Right cardiac atrium (tissue), 5 donors: ENCODE results near the gene SRGAP1. TPM values are rescaled to one million over a fixed set of nuclear protein-coding genes. Genes with fewer than 3 reads are reported as not detected.
A peak's percentile ranks its signal among the peaks of the same experiment; 100 is the strongest.

ENCODE experiments used
- ATAC-seq, 2 donors: fragments of 200-7000 bp; cut with Tn5 transposase; one replicate each; pipeline versions ENCODE4 v1.8.0 to v1.9.1; 2020; ENCODE audit warnings: moderate library complexity in 2 of 2, mild to moderate bottlenecking in 1 of 2
- DNase-seq, 3 donors: peaks; one replicate each; pipeline ENCODE4 v3.0.0-alpha.2; 2020
- H3K27ac ChIP-seq: one replicate; pipeline ENCODE4 v1.5.1; 2013; ENCODE audit warnings: mild to moderate bottlenecking, low read length, control low read depth, moderate library complexity
- H3K27me3 ChIP-seq: one replicate; pipeline ENCODE4 v1.6.1; 2013; ENCODE audit not compliant: control insufficient read depth, insufficient read depth
- H3K4me1 ChIP-seq: one replicate; pipeline ENCODE4 v1.6.1; 2013; ENCODE audit warnings: low read length; ENCODE audit not compliant: control insufficient read depth, insufficient read depth
- H3K4me3 ChIP-seq: one replicate; pipeline ENCODE4 v1.5.1; 2013; ENCODE audit warnings: low read length, control low read depth
- H3K9me3 ChIP-seq: one replicate; pipeline ENCODE4 v1.6.1; 2013; ENCODE audit warnings: low read length; ENCODE audit not compliant: control insufficient read depth
- WGBS: extraction: QIAGEN DNeasy Blood & Tissue Kit; methylation state at CpG from one replicate; pipeline ENCODE4 v1.1.7; 2013; 5-methylcytosine and 5-hydroxymethylcytosine counted together
- intact Hi-C, 4 donors: fragments of 100-400 bp; cut with DNase I; formaldehyde crosslinking; loops; one replicate each; pipeline versions ENCODE4 v1.11.0 to v1.14.0; 2022 to 2023
- polyA plus RNA-seq: library from polyadenylated mRNA; stranded (reverse); fragments of 200-250 nt; gene quantifications from one replicate; pipeline ENCODE4 v1.2.3, GENCODE V29; 2013
- total RNA-seq, 4 donors: library from RNA; stranded (reverse); fragmentation: NEBNext Ultra II Directional; extraction: Animal tissue kit (Norgen Biotek cat#: 25700); gene quantifications; one replicate each; pipeline ENCODE4 v1.2.1, GENCODE V29; 2021
- donor health status: healthy with polysubstance abuse.
- donor health status: DM: no; HTN: yes; CAD: no.
- donor health status: DM: no; HTN: no; CAD: no.
- donor health status: DM: no; HTN: yes; CAD: no; lungs with severe emphysema.
- donor health status: DM: yes; HTN: yes; CAD: no.

SRGAP1 gene
- total and polyA plus RNA-seq, 5 donors: 1.7 to 5.5 (median 5.1) TPM

DNA sequence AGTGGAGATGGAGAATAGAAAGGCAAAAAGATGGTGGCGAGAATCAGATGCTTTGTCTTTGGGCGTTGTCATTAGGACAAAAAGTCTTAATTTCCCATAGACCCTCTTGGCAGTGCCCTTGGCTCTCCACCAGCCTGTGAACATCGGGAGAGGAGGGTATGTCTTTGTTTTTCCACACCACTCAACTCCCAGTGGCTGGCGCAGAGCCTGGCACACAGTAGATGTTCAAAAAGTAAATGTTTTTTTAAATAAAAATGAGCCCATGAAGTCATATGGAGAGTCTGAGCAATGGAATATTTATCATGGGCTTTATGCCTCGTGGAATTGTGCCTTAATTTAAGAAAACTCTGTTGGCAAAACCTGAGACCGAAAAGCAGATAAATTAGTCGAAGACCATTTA, 90.4 kb downstream of the SRGAP1 start:
- Histone ChIP-seq H3K4me3 (no peak overlapping the region), H3K4me1 (no peaks in the 10 kb centered on the region), H3K27me3 (no peaks in the 10 kb centered on the region), H3K27ac (no peak overlapping the region), H3K9me3 (no peaks in the 10 kb centered on the region)
- ATAC-seq (no peak), DNase-seq (no peak)
- WGBS: 72% methylated on average over 7 of the region's 7 CpGs
- intact Hi-C loops: no loop called here

DNA sequence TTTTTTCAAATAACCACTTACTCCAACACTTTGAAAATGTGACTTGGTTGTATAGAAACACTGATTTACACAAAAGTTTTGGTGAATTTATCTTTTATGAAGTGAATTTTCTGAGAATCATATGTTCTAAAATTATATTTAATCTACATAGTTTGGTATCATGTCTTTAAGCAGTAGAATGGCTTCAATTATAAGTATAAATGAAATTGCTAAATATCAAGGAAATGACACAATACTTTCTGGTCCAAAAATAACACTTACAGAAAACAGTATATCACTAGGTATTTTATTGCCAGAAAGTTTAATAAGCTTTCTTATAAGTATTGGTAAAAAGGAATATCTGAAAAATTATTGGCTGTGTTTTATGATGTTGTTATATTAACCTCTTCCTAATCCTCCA, 90.9 kb downstream of the SRGAP1 start:
- Histone ChIP-seq H3K4me1 (no peaks in the 10 kb centered on the region), H3K4me3 (no peak overlapping the region), H3K27ac (no peak overlapping the region), H3K9me3 (no peaks in the 10 kb centered on the region), H3K27me3 (no peaks in the 10 kb centered on the region)
- intact Hi-C loops: no loop called here
- ATAC-seq: no peak
- no peak for DNase-seq

DNA sequence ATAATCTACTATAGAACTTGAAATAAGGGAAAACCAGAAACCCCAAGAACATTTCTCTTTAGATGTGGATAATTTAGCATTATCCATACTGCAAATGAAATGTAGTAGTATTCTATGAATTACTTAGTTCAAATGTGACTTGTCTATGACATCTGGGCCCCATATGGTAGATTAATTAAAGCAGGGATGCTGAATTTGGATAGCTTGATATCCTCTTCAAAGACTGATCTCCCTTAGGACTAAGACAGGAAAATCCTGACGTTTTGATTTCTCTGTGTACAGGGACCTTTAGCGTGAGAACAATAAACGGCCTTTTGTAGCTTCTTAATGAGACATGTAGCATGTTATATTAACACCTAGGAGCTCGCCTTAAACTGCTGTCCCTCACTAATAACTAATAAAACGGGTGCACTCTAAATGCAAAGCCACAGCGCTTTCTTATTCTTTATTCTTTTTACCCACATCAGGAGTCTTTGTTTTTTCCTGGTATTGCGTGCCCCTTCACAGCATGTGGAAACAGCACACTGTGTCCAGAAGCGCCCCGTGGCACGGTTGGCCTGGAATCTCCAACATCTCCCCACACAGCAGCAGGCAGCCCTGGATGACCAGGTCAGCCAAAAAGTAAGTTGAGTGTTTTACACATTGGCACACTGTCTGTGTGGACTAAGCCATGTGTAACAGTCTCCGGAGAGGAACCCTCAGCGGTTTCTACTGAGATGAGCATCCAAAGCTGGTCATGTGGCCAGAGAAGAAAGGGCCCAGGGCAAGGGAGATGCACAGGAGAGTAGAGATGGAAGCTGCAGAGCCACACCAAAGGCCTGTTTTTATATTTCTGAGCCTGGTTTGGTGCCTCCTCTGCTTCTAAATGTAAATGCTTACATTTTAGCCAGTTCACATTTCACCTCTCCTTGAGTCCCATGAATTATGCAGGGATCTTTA, 93.1 kb downstream of the SRGAP1 start:
- intact Hi-C loops: no loop called here
- ATAC-seq: peak in 1 of 2 donors; percentile 14
- Histone ChIP-seq H3K27ac (no peak overlapping the region), H3K4me1 (peaks cover 3% of the 10 kb centered on the region), H3K27me3 (no peaks in the 10 kb centered on the region), H3K4me3 (no peak overlapping the region), H3K9me3 (no peaks in the 10 kb centered on the region)
- 68% methylated on average over 12 of the region's 12 CpGs for WGBS
- DNase-seq: peak in 1 of 3 donors; percentile 10

DNA sequence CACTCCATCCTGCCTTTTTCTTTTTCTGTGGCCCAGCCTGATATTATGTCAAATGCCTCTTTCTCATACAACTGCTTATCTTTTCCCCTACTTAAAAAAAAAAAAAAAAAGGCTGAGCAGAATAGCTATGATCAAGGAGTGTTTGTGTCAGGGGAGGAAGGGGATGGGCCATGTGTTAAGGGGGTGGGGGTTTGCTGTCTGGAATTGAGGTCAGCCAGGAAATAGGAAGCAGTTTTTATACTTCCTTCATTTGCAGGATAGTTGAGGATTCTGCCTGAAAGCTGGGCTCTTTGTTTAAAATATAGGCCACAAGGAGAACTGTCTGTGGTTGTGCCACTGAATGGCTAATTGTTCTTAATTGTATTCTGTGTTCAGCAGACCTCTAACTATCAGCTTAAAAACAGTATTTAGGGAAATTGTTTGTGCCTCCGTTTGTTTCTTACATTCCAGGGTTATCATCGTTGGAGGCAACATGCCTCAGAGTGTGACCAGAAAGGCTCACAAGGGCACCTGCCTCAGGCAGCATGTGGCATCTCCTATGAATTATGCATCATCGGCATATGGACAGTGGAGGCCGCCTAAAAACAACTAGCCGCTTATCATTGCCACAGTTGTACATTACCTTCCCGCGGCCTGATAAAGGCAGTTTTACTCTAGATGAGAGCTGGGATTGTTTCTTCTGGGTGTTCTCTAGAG, 96.0 kb downstream of the SRGAP1 start:
- Histone ChIP-seq H3K4me3 (no peak overlapping the region), H3K4me1 (peaks cover 3% of the 10 kb centered on the region), H3K9me3 (no peaks in the 10 kb centered on the region), H3K27me3 (no peaks in the 10 kb centered on the region), H3K27ac (no peak overlapping the region)
- DNase-seq: no peak
- intact Hi-C loops: no loop called here
- 39% methylated on average over 7 of the region's 7 CpGs for WGBS
- peak; percentile 53 to 80 for ATAC-seq

DNA sequence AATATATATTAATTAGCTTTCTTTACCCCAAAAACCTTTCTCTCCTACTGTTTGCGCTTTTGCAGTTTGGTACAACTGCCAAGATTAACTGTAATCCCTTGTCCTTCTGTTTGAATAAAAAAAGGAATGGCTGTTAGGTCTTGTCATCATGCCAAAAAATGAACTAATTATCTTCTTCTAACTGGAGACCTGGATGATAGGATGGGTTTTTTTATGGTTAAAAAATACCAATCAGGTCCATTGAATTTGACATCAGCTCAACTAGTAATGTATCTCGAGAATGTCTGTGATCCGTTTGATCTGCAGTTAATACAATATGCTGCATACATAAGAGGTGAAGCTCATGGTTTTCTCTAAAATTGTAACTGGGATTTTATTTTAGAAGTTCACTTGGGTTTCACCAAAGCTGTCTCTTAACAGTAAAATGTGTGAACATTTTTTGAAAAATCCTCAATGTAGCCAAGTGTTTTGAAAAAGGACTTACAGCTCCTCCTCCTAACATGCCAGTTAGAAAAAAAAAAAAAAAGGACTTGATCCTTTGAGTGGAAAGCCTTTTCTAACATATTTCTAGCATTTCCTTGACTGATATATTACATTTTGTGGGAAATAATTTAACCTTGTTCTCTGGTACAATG, 96.8 kb downstream of the SRGAP1 start:
- WGBS: 80% methylated on average over 3 of the region's 3 CpGs
- Histone ChIP-seq H3K27me3 (no peaks in the 10 kb centered on the region), H3K9me3 (no peaks in the 10 kb centered on the region), H3K27ac (no peak overlapping the region), H3K4me1 (peaks cover 6% of the 10 kb centered on the region), H3K4me3 (no peak overlapping the region)
- intact Hi-C loops: no loop called here
- DNase-seq (no peak), ATAC-seq (no peak)

DNA sequence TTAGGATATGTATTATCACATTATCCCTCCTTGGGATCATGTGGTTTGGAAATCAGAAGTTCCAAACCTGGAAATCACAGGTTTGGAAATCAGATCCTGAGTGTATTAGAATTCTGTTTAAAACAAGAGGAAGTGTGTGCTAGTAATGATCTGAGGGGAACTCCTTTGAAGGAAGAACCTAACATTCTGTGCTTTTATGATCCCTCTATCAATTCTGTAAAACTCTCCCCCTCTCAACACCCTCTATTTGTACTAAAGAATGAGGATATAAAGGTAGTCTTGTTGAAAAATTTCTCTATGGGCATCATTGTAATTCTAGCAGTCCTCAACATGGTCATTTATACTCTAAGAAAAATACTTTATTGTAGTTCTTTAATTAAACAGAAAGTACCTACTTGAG, 97.4 kb downstream of the SRGAP1 start:
- Histone ChIP-seq H3K27ac (no peak overlapping the region), H3K4me3 (no peak overlapping the region), H3K27me3 (no peaks in the 10 kb centered on the region), H3K9me3 (no peaks in the 10 kb centered on the region), H3K4me1 (peaks cover 6% of the 10 kb centered on the region)
- DNase-seq (no peak), ATAC-seq (no peak)
- intact Hi-C loops: no loop called here

DNA sequence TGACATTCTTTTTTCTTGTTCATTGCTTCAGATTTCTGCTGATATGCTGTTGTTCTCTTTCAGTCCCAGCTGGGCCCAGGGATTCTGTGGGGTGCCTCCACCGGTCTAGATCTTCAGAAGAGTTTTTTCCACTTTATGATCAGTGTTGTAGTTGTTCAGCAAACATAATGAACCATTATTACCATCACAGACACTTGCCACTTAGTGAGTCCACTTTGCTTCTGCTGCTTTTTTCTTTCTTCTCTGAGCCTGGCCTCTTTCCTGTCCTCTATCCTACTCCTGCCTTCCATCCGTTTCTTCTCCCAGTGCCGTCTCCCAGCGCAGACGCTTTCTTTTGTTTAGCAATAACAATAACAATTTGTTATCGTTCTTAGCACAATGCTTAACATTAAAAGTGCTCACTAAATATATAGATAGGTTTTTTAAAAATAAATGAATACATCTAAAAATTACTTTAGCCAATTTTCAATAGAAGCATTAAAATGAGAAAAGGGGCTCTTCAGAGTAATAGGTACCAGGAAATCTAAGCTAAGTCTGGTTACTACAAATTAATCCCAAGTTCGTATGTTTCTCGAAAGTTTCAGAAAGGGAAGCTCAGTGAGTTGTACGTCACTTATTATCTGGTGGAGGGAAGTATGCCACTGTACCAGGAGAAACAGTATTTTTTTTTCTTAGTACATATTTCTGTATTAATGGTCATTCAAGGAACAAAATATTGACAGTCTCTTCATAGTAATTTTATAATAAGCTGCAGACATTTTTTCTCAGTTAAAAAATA, 98.2 kb downstream of the SRGAP1 start:
- no peak for DNase-seq
- 84% methylated on average over 9 of the region's 9 CpGs for WGBS
- peaks cover 6% of the 10 kb centered on the region for H3K4me1 ChIP-seq
- no peaks in the 10 kb centered on the region for H3K9me3 ChIP-seq
- no peaks in the 10 kb centered on the region for H3K27me3 ChIP-seq
- ATAC-seq: no peak
- no peak overlapping the region for H3K27ac ChIP-seq
- intact Hi-C loops: no loop called here
- no peak overlapping the region for H3K4me3 ChIP-seq

DNA sequence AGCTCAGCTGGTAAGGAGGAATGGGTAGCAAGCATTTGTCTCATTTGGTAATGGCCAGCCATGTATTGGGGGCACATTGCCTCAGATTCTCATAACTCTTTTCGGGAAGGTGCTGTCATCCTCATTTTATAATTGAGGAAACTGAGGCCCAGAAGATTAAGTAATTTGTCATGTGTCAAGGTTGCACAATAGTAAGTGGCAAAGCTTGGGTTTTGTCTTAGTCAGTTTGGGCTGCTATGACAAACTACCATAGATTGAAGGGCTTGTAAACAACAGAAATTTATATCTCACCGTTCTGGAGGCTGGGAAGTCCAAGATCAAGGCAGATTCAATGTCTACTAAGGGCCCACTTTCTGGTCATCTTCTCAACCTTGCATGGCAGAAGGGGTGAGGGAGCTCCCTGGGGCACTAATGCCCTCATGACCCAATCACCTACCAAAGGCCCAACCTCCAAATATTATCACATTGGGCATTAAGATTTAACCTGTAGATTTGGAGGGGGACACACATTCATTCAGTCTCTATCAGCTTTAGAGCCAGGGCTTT, 99.6 kb downstream of the SRGAP1 start:
- no peak overlapping the region for H3K27ac ChIP-seq
- peaks cover 6% of the 10 kb centered on the region for H3K4me1 ChIP-seq
- no peaks in the 10 kb centered on the region for H3K27me3 ChIP-seq
- no peak overlapping the region for H3K4me3 ChIP-seq
- no peak for DNase-seq
- H3K9me3 ChIP-seq: no peaks in the 10 kb centered on the region
- intact Hi-C loops: no loop called here
- WGBS: 85% methylated on average over 2 of the region's 2 CpGs
- ATAC-seq: no peak

DNA sequence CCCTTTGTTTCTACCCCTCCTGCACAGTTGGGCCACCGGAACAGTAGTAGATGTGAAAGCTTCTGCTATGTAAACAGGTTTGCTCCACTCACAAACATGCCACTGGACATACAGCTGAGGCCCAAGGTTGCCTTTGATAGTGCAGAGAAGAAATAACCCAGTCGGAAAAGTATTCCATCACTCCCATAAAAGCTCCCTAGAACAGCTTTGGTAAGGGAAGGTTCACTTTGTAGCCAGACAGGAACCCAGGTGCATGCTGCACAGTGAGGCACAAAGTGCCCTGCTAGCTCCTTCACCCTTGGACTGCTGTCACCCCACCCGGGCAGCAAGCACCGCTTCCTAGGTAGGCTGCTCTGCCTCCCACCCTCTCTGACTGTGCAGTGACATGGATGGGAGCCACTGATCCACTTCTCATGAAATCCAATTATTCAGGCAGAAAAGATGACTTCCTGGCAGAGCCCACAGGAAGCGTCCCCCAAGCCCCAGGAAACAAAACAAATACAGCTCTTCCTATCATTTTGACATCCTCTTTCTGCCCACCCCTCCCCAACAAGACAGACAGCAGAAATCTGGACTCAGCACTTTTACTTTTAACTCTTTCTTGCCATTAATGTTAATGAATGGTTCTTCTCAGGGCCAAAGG, 100.2 kb downstream of the SRGAP1 start:
- no peaks in the 10 kb centered on the region for H3K27me3 ChIP-seq
- H3K4me3 ChIP-seq: no peak overlapping the region
- ATAC-seq: peak; percentile 24 to 27
- no peak overlapping the region for H3K27ac ChIP-seq
- no peaks in the 10 kb centered on the region for H3K9me3 ChIP-seq
- DNase-seq: peak in 1 of 3 donors; percentile 25
- intact Hi-C loops: no loop called here
- H3K4me1 ChIP-seq: peaks cover 6% of the 10 kb centered on the region
- 67% methylated on average over 5 of the region's 5 CpGs for WGBS

DNA sequence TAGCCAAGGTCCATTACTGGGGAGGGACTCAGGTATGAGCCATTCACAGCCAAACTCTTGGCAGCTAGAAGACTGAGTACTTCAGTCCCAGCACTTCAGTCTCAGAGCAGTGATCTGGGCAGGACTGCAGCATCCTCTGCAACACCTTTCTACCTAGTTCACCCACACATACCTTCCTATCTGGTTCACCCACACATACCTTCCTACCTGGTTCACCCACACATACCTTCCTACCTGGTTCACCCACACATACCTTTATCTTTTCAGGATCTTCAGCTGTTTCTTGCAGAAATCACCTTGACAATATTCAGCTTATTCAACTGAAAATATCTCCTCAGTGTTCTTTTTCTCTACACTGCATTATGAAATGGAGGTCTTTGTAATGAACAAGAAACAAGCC, 101.3 kb downstream of the SRGAP1 start:
- H3K4me1 ChIP-seq: peaks cover 3% of the 10 kb centered on the region
- H3K27me3 ChIP-seq: no peaks in the 10 kb centered on the region
- no peaks in the 10 kb centered on the region for H3K9me3 ChIP-seq
- no peak overlapping the region for H3K4me3 ChIP-seq
- intact Hi-C loops: no loop called here
- no peak for DNase-seq
- ATAC-seq: no peak
- H3K27ac ChIP-seq: no peak overlapping the region
